SU-DHL-6 (cell line): ENCODE results near the gene RAPGEF3.

ENCODE experiments used
- EZH2phosphoT487 ChIP-seq: fragments of 200-600 bp; sonication (generic), shearing (Covaris generic); conservative IDR thresholded peaks from 2 replicates; pipeline ENCODE4 v1.6.1; 2018; ENCODE audit warnings: mild to moderate bottlenecking, antibody characterized with exemption, low read length, moderate library complexity, mixed read lengths
- TF ChIP-seq, protein P1 (sequence below): fragments of 200-600 bp; sonication (generic); IDR thresholded peaks from one replicate; pipeline ENCODE4 v1.5.1; 2017; ENCODE audit warnings: antibody characterized with exemption, mild to moderate bottlenecking, low read length, moderate library complexity; ENCODE audit not compliant: insufficient read depth, poor library complexity, severe bottlenecking

DNA sequence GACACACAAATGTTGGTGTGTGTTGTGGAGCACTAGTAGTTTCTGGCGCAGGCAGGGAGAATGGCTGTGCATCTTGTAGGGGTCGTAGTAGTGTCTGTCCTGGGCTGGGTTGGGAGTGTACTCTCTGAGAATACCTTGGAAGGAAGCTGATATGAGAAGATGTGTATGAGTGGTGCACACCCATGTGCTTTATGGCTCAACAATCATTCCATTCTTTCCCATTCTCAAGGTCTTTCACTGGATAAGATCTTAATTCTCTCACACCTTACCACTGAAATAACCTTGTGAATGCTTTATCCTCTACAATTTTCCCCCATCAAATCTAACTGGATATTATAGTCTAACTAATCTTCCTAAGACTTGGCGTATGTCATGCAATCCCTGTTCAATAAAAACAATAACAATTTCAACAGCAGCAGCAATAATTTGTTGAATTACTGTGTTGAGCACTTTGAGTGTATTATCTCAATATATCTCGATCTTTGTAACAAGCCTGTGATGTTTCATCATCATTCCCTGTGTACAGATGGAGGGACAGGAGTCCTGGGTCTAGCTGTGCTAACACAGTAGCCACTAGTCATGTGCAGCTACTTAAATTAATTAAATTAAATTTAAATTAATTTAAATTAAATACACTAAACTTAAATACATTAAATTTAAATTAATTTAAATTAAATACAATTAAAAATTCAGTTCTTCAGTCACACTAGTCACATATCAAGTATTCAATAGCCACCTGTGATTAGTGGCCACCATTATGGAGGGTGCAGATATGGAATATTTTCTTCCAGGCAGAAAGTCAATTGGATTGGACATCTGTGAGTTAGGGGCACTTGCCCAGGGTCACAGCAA is 10.8 kb upstream of the RAPGEF3 start:
- TF ChIP-seq, protein P1, sequence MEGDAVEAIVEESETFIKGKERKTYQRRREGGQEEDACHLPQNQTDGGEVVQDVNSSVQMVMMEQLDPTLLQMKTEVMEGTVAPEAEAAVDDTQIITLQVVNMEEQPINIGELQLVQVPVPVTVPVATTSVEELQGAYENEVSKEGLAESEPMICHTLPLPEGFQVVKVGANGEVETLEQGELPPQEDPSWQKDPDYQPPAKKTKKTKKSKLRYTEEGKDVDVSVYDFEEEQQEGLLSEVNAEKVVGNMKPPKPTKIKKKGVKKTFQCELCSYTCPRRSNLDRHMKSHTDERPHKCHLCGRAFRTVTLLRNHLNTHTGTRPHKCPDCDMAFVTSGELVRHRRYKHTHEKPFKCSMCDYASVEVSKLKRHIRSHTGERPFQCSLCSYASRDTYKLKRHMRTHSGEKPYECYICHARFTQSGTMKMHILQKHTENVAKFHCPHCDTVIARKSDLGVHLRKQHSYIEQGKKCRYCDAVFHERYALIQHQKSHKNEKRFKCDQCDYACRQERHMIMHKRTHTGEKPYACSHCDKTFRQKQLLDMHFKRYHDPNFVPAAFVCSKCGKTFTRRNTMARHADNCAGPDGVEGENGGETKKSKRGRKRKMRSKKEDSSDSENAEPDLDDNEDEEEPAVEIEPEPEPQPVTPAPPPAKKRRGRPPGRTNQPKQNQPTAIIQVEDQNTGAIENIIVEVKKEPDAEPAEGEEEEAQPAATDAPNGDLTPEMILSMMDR = no peak
- no peak for TF ChIP-seq EZH2phosphoT487
